ENCODE data around the gene COMMD1.

GRCh38 chr2:62150597-62151305 lies 245.3 kb downstream of the COMMD1 start:
- TF ChIP-seq EZH2 (IDR thresholded peaks at IDR 0.05; ENCODE audit: low read length, unreplicated experiment) (no peak), CTCF (conservative IDR thresholded peaks at IDR 0.05; ENCODE audit: low read depth, low read length) (no peak), EZH2phosphoT487 (IDR thresholded peaks at IDR 0.05; ENCODE audit: borderline replicate concordance, low read length) (no peak)

All from PC-3 (cell line).